Measurements from ENCODE around the gene NTRK3. TPM values are rescaled to one million over a fixed set of nuclear protein-coding genes. Genes with fewer than 3 reads are reported as not detected.

NTRK3 gene
- total RNA-seq, 2 donors from 2014 or later, result 0.66 to 5.2 TPM

DNA sequence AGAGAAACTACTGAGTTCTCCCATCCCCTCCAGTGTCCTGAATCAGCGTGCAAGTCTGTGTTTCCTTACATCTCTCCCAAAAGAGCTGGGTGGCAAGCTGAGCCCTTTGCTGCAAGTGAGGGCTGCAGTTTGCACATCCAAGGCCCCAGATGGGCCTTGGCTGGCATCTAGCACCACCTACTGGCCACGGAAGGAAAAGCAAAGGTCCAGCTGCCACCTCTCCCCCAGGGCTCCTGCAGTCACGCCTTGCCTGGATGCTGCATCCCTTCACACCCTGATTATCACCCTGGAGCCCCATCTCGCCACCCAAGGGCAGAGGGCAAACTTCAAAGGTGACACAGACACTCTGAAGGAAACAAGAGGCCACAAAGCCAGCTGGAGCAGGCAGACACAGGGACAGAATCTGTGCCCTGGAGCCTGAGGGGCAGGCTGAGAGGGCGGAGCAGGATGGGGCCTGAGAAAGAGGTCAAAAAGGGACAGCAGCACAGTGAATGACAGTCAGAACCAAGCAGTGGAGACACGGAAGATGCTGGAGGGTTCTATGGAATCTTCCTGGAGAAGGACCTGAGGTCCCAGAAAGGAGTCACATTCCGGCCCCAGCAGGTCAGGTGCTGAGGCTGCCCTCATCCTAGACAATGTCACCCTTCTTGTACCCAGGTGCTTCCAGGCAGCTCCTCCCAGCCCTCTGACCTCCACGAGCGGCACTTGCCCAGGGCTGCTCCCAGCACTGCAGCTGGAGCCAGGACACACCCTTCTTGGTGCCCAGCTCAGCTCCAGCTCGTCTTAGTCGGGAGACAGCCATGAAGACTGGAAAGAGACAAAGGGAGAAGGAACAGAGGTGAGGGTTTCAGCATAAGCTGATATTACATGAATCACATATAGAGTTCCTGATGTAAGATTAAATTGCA is 18.3 kb upstream of the NTRK3 start:
- H3K27ac ChIP-seq, result no peak overlapping the region
- ATAC-seq (peak; percentile 48), DNase-seq (peak; percentile 54 to 65 (median 56))
- intact Hi-C loops (cut with DNase I), result no loop called here
- H3K36me3 ChIP-seq (replicated peaks in 1 of 2; ENCODE audit: insufficient read depth in 1 of 2, low read depth in 2 of 2), result no peaks in the 10 kb centered on the region
- H3K4me1 ChIP-seq, result no peaks in the 10 kb centered on the region
- TF ChIP-seq, protein P1, sequence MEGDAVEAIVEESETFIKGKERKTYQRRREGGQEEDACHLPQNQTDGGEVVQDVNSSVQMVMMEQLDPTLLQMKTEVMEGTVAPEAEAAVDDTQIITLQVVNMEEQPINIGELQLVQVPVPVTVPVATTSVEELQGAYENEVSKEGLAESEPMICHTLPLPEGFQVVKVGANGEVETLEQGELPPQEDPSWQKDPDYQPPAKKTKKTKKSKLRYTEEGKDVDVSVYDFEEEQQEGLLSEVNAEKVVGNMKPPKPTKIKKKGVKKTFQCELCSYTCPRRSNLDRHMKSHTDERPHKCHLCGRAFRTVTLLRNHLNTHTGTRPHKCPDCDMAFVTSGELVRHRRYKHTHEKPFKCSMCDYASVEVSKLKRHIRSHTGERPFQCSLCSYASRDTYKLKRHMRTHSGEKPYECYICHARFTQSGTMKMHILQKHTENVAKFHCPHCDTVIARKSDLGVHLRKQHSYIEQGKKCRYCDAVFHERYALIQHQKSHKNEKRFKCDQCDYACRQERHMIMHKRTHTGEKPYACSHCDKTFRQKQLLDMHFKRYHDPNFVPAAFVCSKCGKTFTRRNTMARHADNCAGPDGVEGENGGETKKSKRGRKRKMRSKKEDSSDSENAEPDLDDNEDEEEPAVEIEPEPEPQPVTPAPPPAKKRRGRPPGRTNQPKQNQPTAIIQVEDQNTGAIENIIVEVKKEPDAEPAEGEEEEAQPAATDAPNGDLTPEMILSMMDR (IDR thresholded peaks at IDR 0.05), result peak; percentile 52 to 72 (median 64)
- TF ChIP-seq POLR2A (IDR thresholded peaks at IDR 0.05), result no peak
- H3K4me3 ChIP-seq, result no peak overlapping the region
- no peaks in the 10 kb centered on the region for H3K9me3 ChIP-seq
- H3K27me3 ChIP-seq, result no peaks in the 10 kb centered on the region
- WGBS, 2 donors, result 21 to 28% methylated on average over 11 of the region's 11 CpGs

DNA sequence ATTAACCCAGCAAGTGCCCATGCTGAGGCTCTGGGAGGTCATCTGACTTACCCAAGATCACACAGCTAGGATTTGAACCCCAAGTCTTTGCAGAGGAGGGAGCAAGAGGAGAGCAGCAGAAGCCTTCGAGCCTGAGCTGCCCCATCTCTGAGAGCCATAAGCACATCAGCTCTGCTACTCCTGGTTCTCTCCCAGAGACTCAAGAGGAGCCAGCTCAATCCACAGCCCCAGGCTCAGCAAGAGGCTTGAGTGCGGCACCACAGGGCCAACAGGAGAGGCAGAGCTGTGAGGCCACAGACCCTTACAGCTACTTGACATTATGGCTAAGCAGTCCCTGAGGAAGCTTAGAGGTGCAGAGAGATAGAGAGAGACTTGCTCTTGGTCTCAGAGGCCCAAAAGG is 15.9 kb upstream of the NTRK3 start:
- intact Hi-C loops (cut with DNase I), result no loop called here
- 54 to 73% methylated on average over 2 of the region's 2 CpGs for WGBS, 2 donors
- DNase-seq, result no peak

DNA sequence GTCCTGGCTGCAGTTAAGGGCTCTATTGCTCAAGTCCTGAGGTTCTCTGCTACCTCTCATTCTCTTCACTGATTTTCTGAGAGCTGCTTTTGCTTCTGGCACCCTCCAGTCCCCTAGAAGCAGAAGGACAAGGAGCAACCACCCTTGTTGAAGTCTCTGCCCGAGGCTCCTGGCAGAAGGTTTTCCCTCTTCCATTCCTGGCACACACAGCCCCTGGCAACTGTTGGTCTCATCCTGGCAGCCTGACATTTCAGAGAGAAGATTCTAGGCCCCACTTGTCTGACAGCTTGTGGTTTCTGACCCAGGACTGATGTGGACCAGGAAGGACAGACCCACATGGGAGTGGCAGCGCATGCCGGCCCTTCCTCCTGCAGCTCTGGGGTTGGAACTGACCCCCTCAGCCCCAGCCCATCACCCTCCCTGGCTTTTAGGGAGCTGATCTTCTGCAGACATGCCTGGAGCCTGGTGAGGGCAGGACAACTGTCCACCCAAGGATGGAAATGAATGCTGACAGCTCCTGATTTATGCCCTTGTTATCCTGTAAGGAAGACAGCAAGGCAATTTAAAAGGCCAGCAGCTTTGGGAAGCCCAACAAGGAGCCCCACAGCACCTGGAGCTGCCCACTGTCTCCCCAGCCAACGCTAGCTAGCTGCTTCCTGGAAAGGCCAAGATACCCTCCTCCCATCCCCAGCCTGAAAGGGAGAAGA is 13.0 kb upstream of the NTRK3 start:
- Histone ChIP-seq H3K9me3 (no peaks in the 10 kb centered on the region), H3K36me3 (replicated peaks in 1 of 2; ENCODE audit: insufficient read depth in 1 of 2, low read depth in 2 of 2) (no peaks in the 10 kb centered on the region), H3K4me3 (no peak overlapping the region), H3K4me1 (no peaks in the 10 kb centered on the region), H3K27ac (no peak overlapping the region), H3K27me3 (no peaks in the 10 kb centered on the region)
- TF ChIP-seq, protein P1 (IDR thresholded peaks at IDR 0.05), result no peak
- no peak for TF ChIP-seq POLR2A (IDR thresholded peaks at IDR 0.05)
- 56 to 59% methylated on average over 4 of the region's 4 CpGs for WGBS, 2 donors
- DNase-seq (no peak), ATAC-seq (no peak)
- intact Hi-C loops (cut with DNase I), result no loop called here

More for the DNA sequence above, 15.9 kb upstream of the NTRK3 start:
- no peaks in the 10 kb centered on the region for H3K4me1 ChIP-seq
- no peak overlapping the region for H3K4me3 ChIP-seq
- H3K27me3 ChIP-seq, result no peaks in the 10 kb centered on the region
- H3K27ac ChIP-seq, result no peak overlapping the region
- no peaks in the 10 kb centered on the region for H3K36me3 ChIP-seq (replicated peaks in 1 of 2; ENCODE audit: insufficient read depth in 1 of 2, low read depth in 2 of 2)
- no peak for ATAC-seq
- TF ChIP-seq, protein P1 (IDR thresholded peaks at IDR 0.05), result no peak
- no peak for TF ChIP-seq POLR2A (IDR thresholded peaks at IDR 0.05)
- no peaks in the 10 kb centered on the region for H3K9me3 ChIP-seq

DNA sequence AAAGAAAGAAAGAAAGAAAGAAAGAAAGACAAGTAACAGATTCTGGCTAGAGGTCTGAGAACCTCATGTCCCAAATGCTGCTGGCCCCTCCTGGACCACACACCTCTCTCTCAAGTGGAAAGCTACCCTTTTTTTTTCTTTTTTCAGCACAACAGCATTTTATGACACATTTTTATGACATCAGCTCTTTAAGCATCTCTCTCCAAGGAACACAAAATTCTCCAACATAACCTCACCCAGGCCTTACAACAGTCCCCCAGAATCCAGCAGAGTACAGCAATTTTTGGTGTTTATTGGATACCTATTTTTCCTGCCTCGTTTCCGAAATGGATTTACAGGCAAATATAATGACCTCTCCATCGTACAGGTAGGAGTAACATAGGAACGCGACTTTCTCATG is 11.2 kb upstream of the NTRK3 start:
- no peaks in the 10 kb centered on the region for H3K9me3 ChIP-seq
- intact Hi-C loops (cut with DNase I), result no loop called here
- TF ChIP-seq POLR2A (IDR thresholded peaks at IDR 0.05), result no peak
- TF ChIP-seq, protein P1 (IDR thresholded peaks at IDR 0.05), result no peak
- no peaks in the 10 kb centered on the region for H3K36me3 ChIP-seq (replicated peaks in 1 of 2; ENCODE audit: insufficient read depth in 1 of 2, low read depth in 2 of 2)
- ATAC-seq (no peak), DNase-seq (no peak)
- WGBS, 2 donors, result 48 to 57% methylated on average over 5 of the region's 5 CpGs
- no peaks in the 10 kb centered on the region for H3K4me1 ChIP-seq
- no peak overlapping the region for H3K27ac ChIP-seq
- no peak overlapping the region for H3K4me3 ChIP-seq
- H3K27me3 ChIP-seq, result no peaks in the 10 kb centered on the region
